GM20000 (cell line): ENCODE results near the gene RBM24.

Experiments
- DNase-seq: peaks from one replicate; pipeline ENCODE4 v3.0.0; 2012; ENCODE audit warnings: low spot score
- CTCF ChIP-seq: IDR thresholded peaks from 2 replicates; pipeline ENCODE4 v1.5.1; 2012; ENCODE audit warnings: mild to moderate bottlenecking, control low read depth; ENCODE audit errors: extremely low read depth, missing control alignments

RBM24 gene

GRCh38 chr6:17251953-17252352 lies 29.2 kb upstream of the RBM24 start:
- TF ChIP-seq CTCF = no peak
- DNase-seq = no peak

GRCh38 chr6:17258749-17259148 lies 22.4 kb upstream of the RBM24 start:
- DNase-seq = no peak
- no peak for TF ChIP-seq CTCF

GRCh38 chr6:17265570-17265969 lies 15.6 kb upstream of the RBM24 start:
- DNase-seq = no peak
- TF ChIP-seq CTCF = no peak

- TF ChIP-seq CTCF = no peak
- no peak for DNase-seq
These were observed 13.6 kb upstream of the RBM24 start for GRCh38 chr6:17267566-17267965.

- DNase-seq = no peak
- TF ChIP-seq CTCF = no peak
These were observed 13.0 kb upstream of the RBM24 start for GRCh38 chr6:17268114-17268513.

- DNase-seq = no peak
- TF ChIP-seq CTCF = no peak
These were observed 11.3 kb upstream of the RBM24 start for GRCh38 chr6:17269840-17270239.

- TF ChIP-seq CTCF = no peak
These were observed 9.5 kb upstream of the RBM24 start for GRCh38 chr6:17271628-17272027.

More at GRCh38 chr6:17271628-17272027, 9.5 kb upstream of the RBM24 start:
- no peak for DNase-seq
